CD14-positive monocyte (primary cell): ENCODE data around the gene ITK. TPM values are rescaled to one million over a fixed set of nuclear protein-coding genes. Genes with fewer than 3 reads are reported as not detected.
"Not testable (repeated sequence)": the region's sequence is repeated elsewhere in the genome, so short reads cannot be mapped to it uniquely, and the experiment has no call there.

Experiments used
- DNase-seq, 3 donors: peaks; one replicate each; pipeline ENCODE4 v3.0.0-alpha.2; 2011 to 2022
- H2AFZ ChIP-seq: 2 replicates; pipeline ENCODE4 v1.6.0; 2012; ENCODE audit warnings: mild to moderate bottlenecking, low read depth, low read length, inconsistent platforms; ENCODE audit not compliant: insufficient read depth, poor library complexity, severe bottlenecking
- H3K27ac ChIP-seq, 2 donors: 1 replicate in 1 of 2; 2 replicates in 1 of 2; pipeline ENCODE4 v1.5.1; 2012 to 2013; ENCODE audit warnings: low read length in 2 of 2, control low read depth in 1 of 2, inconsistent platforms in 1 of 2, low read depth in 1 of 2, mild to moderate bottlenecking in 1 of 2
- H3K27me3 ChIP-seq, 2 donors: one replicate each; pipeline versions ENCODE4 v1.6.0 to v1.6.1; 2011 to 2013; ENCODE audit warnings: low read length in 2 of 2; ENCODE audit not compliant: control insufficient read depth in 2 of 2, insufficient read depth in 2 of 2
- H3K36me3 ChIP-seq, 2 donors: replicated peaks in 1 of 2; 1 replicate in 1 of 2; 2 replicates in 1 of 2; pipeline versions ENCODE4 v1.5.1 to v1.6.1; 2012 to 2013; ENCODE audit warnings: low read length in 2 of 2, control low read depth in 1 of 2, inconsistent platforms in 1 of 2, mild to moderate bottlenecking in 1 of 2; ENCODE audit not compliant: insufficient read depth in 2 of 2, control insufficient read depth in 1 of 2
- H3K4me1 ChIP-seq, 2 donors: 1 replicate in 1 of 2; 2 replicates in 1 of 2; pipeline versions ENCODE4 v1.5.1 to v1.6.1; 2012 to 2013; ENCODE audit warnings: low read length in 2 of 2, control low read depth in 1 of 2, inconsistent platforms in 1 of 2, mild to moderate bottlenecking in 1 of 2, moderate library complexity in 1 of 2; ENCODE audit not compliant: insufficient read depth in 2 of 2, control insufficient read depth in 1 of 2
- H3K4me2 ChIP-seq: replicated peaks from 2 replicates; pipeline ENCODE3; 2012; ENCODE audit warnings: low read length, moderate library complexity, mild to moderate bottlenecking; ENCODE audit not compliant: poor library complexity, severe bottlenecking; ENCODE audit errors: extremely low read depth
- H3K4me3 ChIP-seq, 3 experiments: fragments of 200-600 bp in 1 of 3; sonication (generic) in 1 of 3; replicated peaks in 1 of 3; 1 replicate in 2 of 3; 2 replicates in 1 of 3; pipeline ENCODE4 v1.5.1; 2011 to 2013; ENCODE audit warnings: low read length in 3 of 3, mild to moderate bottlenecking in 3 of 3, control low read depth in 2 of 3, low read depth in 2 of 3, inconsistent platforms in 1 of 3, moderate library complexity in 1 of 3
- H3K79me2 ChIP-seq: 2 replicates; pipeline ENCODE4 v1.6.0; 2012; ENCODE audit warnings: mild to moderate bottlenecking, control low read depth, inconsistent platforms, low read length, moderate library complexity; ENCODE audit not compliant: insufficient read depth
- H3K9ac ChIP-seq: 2 replicates; pipeline ENCODE4 v1.6.0; 2017; ENCODE audit warnings: low read length, mild to moderate bottlenecking; ENCODE audit not compliant: insufficient read depth, poor library complexity, severe bottlenecking
- H3K9me3 ChIP-seq, 2 donors: replicated peaks in 1 of 2; 1 replicate in 1 of 2; 2 replicates in 1 of 2; pipeline versions ENCODE4 v1.5.1 to v1.6.1; 2012 to 2013; ENCODE audit warnings: low read length in 2 of 2, control low read depth in 1 of 2; ENCODE audit not compliant: control insufficient read depth in 1 of 2, insufficient read depth in 1 of 2
- H4K20me1 ChIP-seq: 2 replicates; pipeline ENCODE4 v1.6.0; 2012; ENCODE audit warnings: mild to moderate bottlenecking, low read length, control low read depth, moderate library complexity; ENCODE audit not compliant: insufficient read depth
- H3K27ac Mint-ChIP-seq, 7 donors: one replicate each; pipeline ENCODE4 v1.8.0; 2020; ENCODE audit warnings: mild to moderate bottlenecking in 7 of 7, mixed read lengths in 7 of 7, moderate library complexity in 6 of 7, inconsistent platforms in 2 of 7
- H3K27me3 Mint-ChIP-seq, 3 donors: one replicate each; pipeline ENCODE4 v1.8.0; 2021 to 2022; ENCODE audit warnings: low read depth in 3 of 3, mild to moderate bottlenecking in 3 of 3, mixed read lengths in 3 of 3, moderate library complexity in 3 of 3, inconsistent platforms in 1 of 3
- H3K36me3 Mint-ChIP-seq, 2 donors: one replicate each; pipeline ENCODE4 v1.8.0; 2020; ENCODE audit warnings: mixed read lengths in 2 of 2, inconsistent platforms in 1 of 2, mild to moderate bottlenecking in 1 of 2
- H3K4me1 Mint-ChIP-seq: one replicate; pipeline ENCODE4 v1.8.0; 2020; ENCODE audit warnings: mild to moderate bottlenecking, mixed read lengths
- H3K4me3 Mint-ChIP-seq, 2 donors: one replicate each; pipeline ENCODE4 v1.8.0; 2020; ENCODE audit warnings: mild to moderate bottlenecking in 2 of 2, mixed read lengths in 2 of 2, moderate library complexity in 1 of 2
- H3K9me3 Mint-ChIP-seq, 7 donors: one replicate each; pipeline ENCODE4 v1.8.0; 2020 to 2022; ENCODE audit warnings: mixed read lengths in 7 of 7, mild to moderate bottlenecking in 6 of 7, moderate library complexity in 6 of 7, inconsistent platforms in 2 of 7
- CTCF ChIP-seq: fragments of 200-600 bp; IDR thresholded peaks from one replicate; pipeline ENCODE4 v1.8.0; 2022; ENCODE audit warnings: antibody characterized with exemption, mild to moderate bottlenecking
- WGBS: methylation state at CpG from one replicate; pipeline ENCODE4 v1.1.5; 2013; ENCODE audit warnings: missing lambda C conversion rate; ENCODE audit not compliant: insufficient coverage; 5-methylcytosine and 5-hydroxymethylcytosine counted together
- intact Hi-C, 2 donors: fragments of 100-400 bp; cut with micrococcal nuclease; formaldehyde crosslinking; loops; one replicate each; pipeline versions ENCODE4 v1.15.0 to v1.15.1; 2023
- polyA plus RNA-seq, 3 donors: library from polyadenylated mRNA; depleted of rRNA in 1 of 3; unstranded in 2 of 3; stranded (reverse) in 1 of 3; fragments of 300-500 nt in 2 of 3; fragments of >200 nt in 1 of 3; fragmentation: Illumina TruSeq in 2 of 3; gene quantifications; 1 replicate in 2 of 3; 2 replicates in 1 of 3; pipeline ENCODE4 v1.2.3, GENCODE V29; 2012 to 2021

ITK gene
- polyA plus RNA-seq, 3 donors, result 0.03 to 0.60 (median 0.39) TPM

GRCh38 chr5:157204765-157205164 is 24.1 kb downstream of the ITK start:
- Histone ChIP-seq H3K4me3 (no peak overlapping the region), H2AFZ (no peak overlapping the region), H3K9ac (no peak overlapping the region), H3K9me3 (peaks cover 0 to 13% of the 10 kb centered on the region in 2 donors), H3K27ac (no peak overlapping the region), H4K20me1 (no peaks in the 10 kb centered on the region), H3K4me1 (no peaks in the 10 kb centered on the region), H3K4me2 (no peak overlapping the region), H3K79me2 (no peaks in the 10 kb centered on the region), H3K27me3 (no peaks in the 10 kb centered on the region), H3K36me3 (no peaks in the 10 kb centered on the region)
- H3K36me3 Mint-ChIP-seq, result no peaks in the 10 kb centered on the region
- H3K4me3 Mint-ChIP-seq, result no peak overlapping the region
- peaks cover 0 to 21% (median 2%) of the 10 kb centered on the region in 7 donors for H3K9me3 Mint-ChIP-seq
- no CpG with 5 or more reads among the region's 4 CpGs for WGBS
- peaks cover 0 to 7% (median 2%) of the 10 kb centered on the region in 3 donors for H3K27me3 Mint-ChIP-seq
- intact Hi-C loops, result no loop called here
- H3K4me1 Mint-ChIP-seq, result peaks cover 2% of the 10 kb centered on the region
- peak; percentile 27 to 66 (median 55) for DNase-seq
- no peak for TF ChIP-seq CTCF
- H3K27ac Mint-ChIP-seq, result no peak overlapping the region

GRCh38 chr5:157205708-157206107 is 25.1 kb downstream of the ITK start:
- no peak overlapping the region for H3K27ac Mint-ChIP-seq
- intact Hi-C loops, result no loop called here
- DNase-seq, result no peak
- H3K9me3 ChIP-seq, result peaks cover 0 to 13% of the 10 kb centered on the region in 2 donors
- H3K27me3 Mint-ChIP-seq, result peaks cover 0 to 7% (median 0%) of the 10 kb centered on the region in 3 donors
- H3K79me2 ChIP-seq, result no peaks in the 10 kb centered on the region
- no peak overlapping the region for H3K4me3 Mint-ChIP-seq
- H3K4me1 Mint-ChIP-seq, result peaks cover 3% of the 10 kb centered on the region
- H3K9ac ChIP-seq, result no peak overlapping the region
- H3K36me3 ChIP-seq, result no peaks in the 10 kb centered on the region
- TF ChIP-seq CTCF, result no peak
- no peaks in the 10 kb centered on the region for H3K27me3 ChIP-seq
- no peaks in the 10 kb centered on the region for H4K20me1 ChIP-seq
- peaks cover 0 to 21% (median 2%) of the 10 kb centered on the region in 7 donors for H3K9me3 Mint-ChIP-seq
- H3K4me2 ChIP-seq, result no peak overlapping the region
- no peaks in the 10 kb centered on the region for H3K36me3 Mint-ChIP-seq
- no peak overlapping the region for H3K27ac ChIP-seq
- WGBS, result 100% methylated on average over 1 of the region's 6 CpGs
- H3K4me3 ChIP-seq, result no peak overlapping the region
- no peaks in the 10 kb centered on the region for H3K4me1 ChIP-seq
- H2AFZ ChIP-seq, result no peak overlapping the region

DNA sequence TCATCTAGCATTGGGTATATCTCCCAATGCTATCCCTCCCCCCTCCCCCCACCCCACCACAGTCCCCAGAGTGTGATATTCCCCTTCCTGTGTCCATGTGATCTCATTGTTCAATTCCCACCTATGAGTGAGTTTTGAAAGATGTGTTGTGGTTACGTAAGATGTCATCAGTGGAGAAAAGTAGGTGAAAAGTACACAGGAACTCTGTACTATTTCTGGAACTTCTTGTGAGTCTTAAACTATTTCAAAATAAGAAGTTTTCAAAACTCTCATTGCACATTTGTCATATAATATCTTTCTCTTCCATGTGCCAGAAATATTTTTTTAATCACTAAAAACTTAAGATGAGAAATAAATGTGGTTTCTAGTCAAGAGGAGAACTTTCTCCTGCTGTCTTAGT is 30.0 kb downstream of the ITK start:
- H3K9me3 ChIP-seq, H3K27ac Mint-ChIP-seq, H3K9ac ChIP-seq, H2AFZ ChIP-seq, DNase-seq, H3K4me3 Mint-ChIP-seq, intact Hi-C loops, H3K27ac ChIP-seq, H3K4me2 ChIP-seq, H3K36me3 ChIP-seq, H3K27me3 ChIP-seq, H3K4me1 ChIP-seq, H3K27me3 Mint-ChIP-seq, H3K4me3 ChIP-seq, H3K36me3 Mint-ChIP-seq, H3K4me1 Mint-ChIP-seq, H3K79me2 ChIP-seq, H4K20me1 ChIP-seq: not testable (repeated sequence)
- H3K9me3 Mint-ChIP-seq, result peaks cover 0 to 19% (median 2%) of the 10 kb centered on the region in 7 donors
- WGBS, result no CpG with 5 or more reads among the region's 1 CpG
